Measurements from ENCODE around the gene ZNF850.

The ZNF850 gene

DNA sequence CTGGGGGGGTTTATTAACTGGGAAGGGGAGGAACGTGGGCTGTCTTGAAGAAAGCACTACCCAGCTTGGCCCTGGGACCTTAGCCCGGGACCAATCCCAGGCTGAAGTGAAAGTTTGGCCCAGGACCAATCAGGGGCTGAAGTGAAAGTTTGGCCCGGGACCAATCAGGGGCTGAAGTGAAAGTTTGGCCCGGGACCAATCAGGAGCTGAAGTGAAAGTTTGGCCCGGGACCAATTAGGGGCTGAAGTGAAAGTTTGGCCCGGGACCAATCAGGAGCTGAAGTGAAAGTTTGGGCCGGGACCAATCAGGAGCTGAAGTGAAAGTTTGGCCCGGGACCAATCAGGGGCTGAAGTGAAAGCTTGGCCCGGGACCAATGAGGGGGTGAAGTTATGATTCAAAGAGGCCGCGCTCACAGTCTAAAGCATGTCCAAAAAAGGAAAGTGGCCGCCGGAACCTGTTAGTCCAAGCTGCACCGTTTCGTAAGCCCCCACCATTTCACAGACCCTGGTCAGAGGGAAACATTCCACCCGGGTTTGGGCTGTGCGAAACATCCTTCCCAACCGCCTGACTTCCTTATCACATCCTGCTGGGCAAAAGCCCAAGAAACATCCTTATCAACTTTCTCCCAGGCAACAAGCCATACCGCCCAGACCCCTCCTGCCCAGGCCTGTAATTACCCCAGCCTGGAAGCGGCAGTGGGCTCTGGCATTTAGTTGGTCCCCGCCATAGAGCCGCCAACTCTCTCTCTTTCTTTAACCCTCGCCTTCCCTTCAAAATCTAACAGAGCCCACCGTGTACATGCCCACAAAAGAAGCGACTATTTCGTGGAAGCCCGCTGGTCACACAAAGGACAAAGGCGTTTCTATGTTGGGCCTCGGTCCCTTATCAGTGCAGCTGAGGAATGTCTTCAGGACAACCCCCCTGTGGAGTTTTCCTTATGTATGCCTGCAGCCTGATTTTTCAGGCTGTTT lies 1.1 kb downstream of the ZNF850 start (continued):
- TF ChIP-seq ZFP37 (tag by site-specific recombination; IDR thresholded peaks at IDR 0.05) (no peak), ZBTB48 (tag by site-specific recombination; IDR thresholded peaks at IDR 0.05) (no peak; the same call in 1 of the 2 replicates), SETDB1 (IDR thresholded peaks at IDR 0.05; ENCODE audit: insufficient read length, low read length) (peak; percentile 61), ZNF670 (tag by site-specific recombination; IDR thresholded peaks at IDR 0.05; ENCODE audit: low read depth) (no peak), ZBTB1 (tag by site-specific recombination; IDR thresholded peaks at IDR 0.05) (no peak), SCRT1 (tag by site-specific recombination; IDR thresholded peaks at IDR 0.05; ENCODE audit: borderline replicate concordance) (no peak), ZBTB7A (tag by site-specific recombination; IDR thresholded peaks at IDR 0.05; ENCODE audit: low read depth) (no peak), TRIM28 (IDR thresholded peaks at IDR 0.05; ENCODE audit: borderline replicate concordance, low read length) (no peak), SP3 (tag by site-specific recombination; IDR thresholded peaks at IDR 0.05) (no peak), ZNF391 (tag by site-specific recombination; IDR thresholded peaks at IDR 0.05; ENCODE audit: borderline replicate concordance, low read depth) (no peak), ZNF184 (tag by site-specific recombination; IDR thresholded peaks at IDR 0.05) (no peak; the same call in 1 of the 2 replicates), ZFP3 (tag by site-specific recombination; IDR thresholded peaks at IDR 0.05; ENCODE audit: low read depth) (no peak), ZNF16 (tag by site-specific recombination; IDR thresholded peaks at IDR 0.05; ENCODE audit: low read depth) (no peak), KLF10 (tag by site-specific recombination; IDR thresholded peaks at IDR 0.05) (no peak), IKZF3 (tag by site-specific recombination; IDR thresholded peaks at IDR 0.05) (no peak; the same call in none of the 2 replicates), ZFP41 (tag by site-specific recombination; IDR thresholded peaks at IDR 0.05; ENCODE audit: borderline replicate concordance) (no peak), SALL2 (tag by site-specific recombination; IDR thresholded peaks at IDR 0.05; ENCODE audit: borderline replicate concordance) (no peak)
- TF ChIP-seq, protein P1, sequence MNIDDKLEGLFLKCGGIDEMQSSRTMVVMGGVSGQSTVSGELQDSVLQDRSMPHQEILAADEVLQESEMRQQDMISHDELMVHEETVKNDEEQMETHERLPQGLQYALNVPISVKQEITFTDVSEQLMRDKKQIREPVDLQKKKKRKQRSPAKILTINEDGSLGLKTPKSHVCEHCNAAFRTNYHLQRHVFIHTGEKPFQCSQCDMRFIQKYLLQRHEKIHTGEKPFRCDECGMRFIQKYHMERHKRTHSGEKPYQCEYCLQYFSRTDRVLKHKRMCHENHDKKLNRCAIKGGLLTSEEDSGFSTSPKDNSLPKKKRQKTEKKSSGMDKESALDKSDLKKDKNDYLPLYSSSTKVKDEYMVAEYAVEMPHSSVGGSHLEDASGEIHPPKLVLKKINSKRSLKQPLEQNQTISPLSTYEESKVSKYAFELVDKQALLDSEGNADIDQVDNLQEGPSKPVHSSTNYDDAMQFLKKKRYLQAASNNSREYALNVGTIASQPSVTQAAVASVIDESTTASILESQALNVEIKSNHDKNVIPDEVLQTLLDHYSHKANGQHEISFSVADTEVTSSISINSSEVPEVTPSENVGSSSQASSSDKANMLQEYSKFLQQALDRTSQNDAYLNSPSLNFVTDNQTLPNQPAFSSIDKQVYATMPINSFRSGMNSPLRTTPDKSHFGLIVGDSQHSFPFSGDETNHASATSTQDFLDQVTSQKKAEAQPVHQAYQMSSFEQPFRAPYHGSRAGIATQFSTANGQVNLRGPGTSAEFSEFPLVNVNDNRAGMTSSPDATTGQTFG (tag by site-specific recombination; IDR thresholded peaks at IDR 0.05; ENCODE audit: borderline replicate concordance): no peak
- TF ChIP-seq, protein P2, sequence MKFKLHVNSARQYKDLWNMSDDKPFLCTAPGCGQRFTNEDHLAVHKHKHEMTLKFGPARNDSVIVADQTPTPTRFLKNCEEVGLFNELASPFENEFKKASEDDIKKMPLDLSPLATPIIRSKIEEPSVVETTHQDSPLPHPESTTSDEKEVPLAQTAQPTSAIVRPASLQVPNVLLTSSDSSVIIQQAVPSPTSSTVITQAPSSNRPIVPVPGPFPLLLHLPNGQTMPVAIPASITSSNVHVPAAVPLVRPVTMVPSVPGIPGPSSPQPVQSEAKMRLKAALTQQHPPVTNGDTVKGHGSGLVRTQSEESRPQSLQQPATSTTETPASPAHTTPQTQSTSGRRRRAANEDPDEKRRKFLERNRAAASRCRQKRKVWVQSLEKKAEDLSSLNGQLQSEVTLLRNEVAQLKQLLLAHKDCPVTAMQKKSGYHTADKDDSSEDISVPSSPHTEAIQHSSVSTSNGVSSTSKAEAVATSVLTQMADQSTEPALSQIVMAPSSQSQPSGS (tag by site-specific recombination; IDR thresholded peaks at IDR 0.05; ENCODE audit: low read depth): no peak
- TF ChIP-seq, protein P3, sequence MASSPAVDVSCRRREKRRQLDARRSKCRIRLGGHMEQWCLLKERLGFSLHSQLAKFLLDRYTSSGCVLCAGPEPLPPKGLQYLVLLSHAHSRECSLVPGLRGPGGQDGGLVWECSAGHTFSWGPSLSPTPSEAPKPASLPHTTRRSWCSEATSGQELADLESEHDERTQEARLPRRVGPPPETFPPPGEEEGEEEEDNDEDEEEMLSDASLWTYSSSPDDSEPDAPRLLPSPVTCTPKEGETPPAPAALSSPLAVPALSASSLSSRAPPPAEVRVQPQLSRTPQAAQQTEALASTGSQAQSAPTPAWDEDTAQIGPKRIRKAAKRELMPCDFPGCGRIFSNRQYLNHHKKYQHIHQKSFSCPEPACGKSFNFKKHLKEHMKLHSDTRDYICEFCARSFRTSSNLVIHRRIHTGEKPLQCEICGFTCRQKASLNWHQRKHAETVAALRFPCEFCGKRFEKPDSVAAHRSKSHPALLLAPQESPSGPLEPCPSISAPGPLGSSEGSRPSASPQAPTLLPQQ (tag by site-specific recombination; IDR thresholded peaks at IDR 0.05): no peak
- TF ChIP-seq, protein P4, sequence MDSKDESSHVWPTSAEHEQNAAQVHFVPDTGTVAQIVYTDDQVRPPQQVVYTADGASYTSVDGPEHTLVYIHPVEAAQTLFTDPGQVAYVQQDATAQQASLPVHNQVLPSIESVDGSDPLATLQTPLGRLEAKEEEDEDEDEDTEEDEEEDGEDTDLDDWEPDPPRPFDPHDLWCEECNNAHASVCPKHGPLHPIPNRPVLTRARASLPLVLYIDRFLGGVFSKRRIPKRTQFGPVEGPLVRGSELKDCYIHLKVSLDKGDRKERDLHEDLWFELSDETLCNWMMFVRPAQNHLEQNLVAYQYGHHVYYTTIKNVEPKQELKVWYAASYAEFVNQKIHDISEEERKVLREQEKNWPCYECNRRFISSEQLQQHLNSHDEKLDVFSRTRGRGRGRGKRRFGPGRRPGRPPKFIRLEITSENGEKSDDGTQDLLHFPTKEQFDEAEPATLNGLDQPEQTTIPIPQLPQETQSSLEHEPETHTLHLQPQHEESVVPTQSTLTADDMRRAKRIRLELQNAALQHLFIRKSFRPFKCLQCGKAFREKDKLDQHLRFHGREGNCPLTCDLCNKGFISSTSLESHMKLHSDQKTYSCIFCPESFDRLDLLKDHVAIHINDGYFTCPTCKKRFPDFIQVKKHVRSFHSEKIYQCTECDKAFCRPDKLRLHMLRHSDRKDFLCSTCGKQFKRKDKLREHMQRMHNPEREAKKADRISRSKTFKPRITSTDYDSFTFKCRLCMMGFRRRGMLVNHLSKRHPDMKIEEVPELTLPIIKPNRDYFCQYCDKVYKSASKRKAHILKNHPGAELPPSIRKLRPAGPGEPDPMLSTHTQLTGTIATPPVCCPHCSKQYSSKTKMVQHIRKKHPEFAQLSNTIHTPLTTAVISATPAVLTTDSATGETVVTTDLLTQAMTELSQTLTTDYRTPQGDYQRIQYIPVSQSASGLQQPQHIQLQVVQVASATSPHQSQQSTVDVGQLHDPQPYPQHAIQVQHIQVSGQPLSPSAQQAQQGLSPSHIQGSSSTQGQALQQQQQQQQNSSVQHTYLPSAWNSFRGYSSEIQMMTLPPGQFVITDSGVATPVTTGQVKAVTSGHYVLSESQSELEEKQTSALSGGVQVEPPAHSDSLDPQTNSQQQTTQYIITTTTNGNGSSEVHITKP (tag by site-specific recombination; IDR thresholded peaks at IDR 0.05): peak; percentile 53; the same call in 1 of the 2 replicates
- TF ChIP-seq, protein P5, sequence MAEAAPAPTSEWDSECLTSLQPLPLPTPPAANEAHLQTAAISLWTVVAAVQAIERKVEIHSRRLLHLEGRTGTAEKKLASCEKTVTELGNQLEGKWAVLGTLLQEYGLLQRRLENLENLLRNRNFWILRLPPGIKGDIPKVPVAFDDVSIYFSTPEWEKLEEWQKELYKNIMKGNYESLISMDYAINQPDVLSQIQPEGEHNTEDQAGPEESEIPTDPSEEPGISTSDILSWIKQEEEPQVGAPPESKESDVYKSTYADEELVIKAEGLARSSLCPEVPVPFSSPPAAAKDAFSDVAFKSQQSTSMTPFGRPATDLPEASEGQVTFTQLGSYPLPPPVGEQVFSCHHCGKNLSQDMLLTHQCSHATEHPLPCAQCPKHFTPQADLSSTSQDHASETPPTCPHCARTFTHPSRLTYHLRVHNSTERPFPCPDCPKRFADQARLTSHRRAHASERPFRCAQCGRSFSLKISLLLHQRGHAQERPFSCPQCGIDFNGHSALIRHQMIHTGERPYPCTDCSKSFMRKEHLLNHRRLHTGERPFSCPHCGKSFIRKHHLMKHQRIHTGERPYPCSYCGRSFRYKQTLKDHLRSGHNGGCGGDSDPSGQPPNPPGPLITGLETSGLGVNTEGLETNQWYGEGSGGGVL (tag by site-specific recombination; IDR thresholded peaks at IDR 0.05): peak; percentile 54; the same call in 1 of the 2 replicates
- TF ChIP-seq, protein P6, sequence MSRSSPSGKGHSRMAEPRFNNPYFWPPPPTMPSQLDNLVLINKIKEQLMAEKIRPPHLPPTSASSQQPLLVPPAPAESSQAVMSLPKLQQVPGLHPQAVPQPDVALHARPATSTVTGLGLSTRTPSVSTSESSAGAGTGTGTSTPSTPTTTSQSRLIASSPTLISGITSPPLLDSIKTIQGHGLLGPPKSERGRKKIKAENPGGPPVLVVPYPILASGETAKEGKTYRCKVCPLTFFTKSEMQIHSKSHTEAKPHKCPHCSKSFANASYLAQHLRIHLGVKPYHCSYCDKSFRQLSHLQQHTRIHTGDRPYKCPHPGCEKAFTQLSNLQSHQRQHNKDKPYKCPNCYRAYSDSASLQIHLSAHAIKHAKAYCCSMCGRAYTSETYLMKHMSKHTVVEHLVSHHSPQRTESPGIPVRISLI (tag by site-specific recombination; IDR thresholded peaks at IDR 0.05): no peak
- TF ChIP-seq, protein P7, sequence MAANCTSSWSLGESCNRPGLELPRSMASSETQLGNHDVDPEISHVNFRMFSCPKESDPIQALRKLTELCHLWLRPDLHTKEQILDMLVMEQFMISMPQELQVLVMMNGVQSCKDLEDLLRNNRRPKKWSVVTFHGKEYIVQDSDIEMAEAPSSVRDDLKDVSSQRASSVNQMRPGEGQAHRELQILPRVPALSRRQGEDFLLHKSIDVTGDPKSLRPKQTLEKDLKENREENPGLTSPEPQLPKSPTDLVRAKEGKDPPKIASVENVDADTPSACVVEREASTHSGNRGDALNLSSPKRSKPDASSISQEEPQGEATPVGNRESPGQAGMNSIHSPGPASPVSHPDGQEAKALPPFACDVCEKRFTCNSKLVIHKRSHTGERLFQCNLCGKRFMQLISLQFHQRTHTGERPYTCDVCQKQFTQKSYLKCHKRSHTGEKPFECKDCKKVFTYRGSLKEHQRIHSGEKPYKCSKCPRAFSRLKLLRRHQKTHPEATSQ (tag by site-specific recombination; IDR thresholded peaks at IDR 0.05): no peak

Data from HEK293 (cell line).